Omental fat pad (tissue), 4 donors: ENCODE measurements around the gene ZSWIM5. TPM values are rescaled to one million over a fixed set of nuclear protein-coding genes. Genes with fewer than 3 reads are reported as not detected.
"Not testable (repeated sequence)": the region's sequence is repeated elsewhere in the genome, so short reads cannot be mapped to it uniquely, and the experiment has no call there.

Experiments used
- ATAC-seq: fragments of 150-250 bp; one replicate; pipeline ENCODE4 v1.9.1; 2016; ENCODE audit warnings: mild to moderate bottlenecking, moderate library complexity; ENCODE audit not compliant: low FRiP score
- DNase-seq: peaks from one replicate; pipeline ENCODE4 v3.0.0-alpha.2; 2019; ENCODE audit warnings: low spot score
- CTCF ChIP-seq, 3 donors: fragments of 450-650 bp; IDR thresholded peaks; one replicate each; pipeline ENCODE4 v1.5.1; 2016 to 2017; ENCODE audit warnings: antibody characterized with exemption in 3 of 3, mild to moderate bottlenecking in 3 of 3, moderate library complexity in 2 of 3
- total RNA-seq, 4 donors: library from RNA; depleted of rRNA; stranded (reverse); fragments of >200 nt; gene quantifications; one replicate each; pipeline ENCODE4 v1.1.0, GENCODE V29; 2016

ZSWIM5 gene
- total RNA-seq, 4 donors from 2014 or later, result 0.48 to 1.5 (median 0.88) TPM

GRCh38 chr1:44995467-44996238 lies 210.8 kb downstream of the ZSWIM5 start:
- ATAC-seq (no peak), DNase-seq (no peak)
- no peak for TF ChIP-seq CTCF (IDR thresholded peaks at IDR 0.05)

- ATAC-seq (no peak), DNase-seq (no peak)
- TF ChIP-seq CTCF (IDR thresholded peaks at IDR 0.05), result no peak
Measured at GRCh38 chr1:44994309-44994898, 212.0 kb downstream of the ZSWIM5 start.

- TF ChIP-seq CTCF (IDR thresholded peaks at IDR 0.05), result no peak
- ATAC-seq (no peak), DNase-seq (no peak)
Measured at GRCh38 chr1:44988531-44989156, 217.8 kb downstream of the ZSWIM5 start.

GRCh38 chr1:44985747-44986359 lies 220.6 kb downstream of the ZSWIM5 start:
- no peak for TF ChIP-seq CTCF (IDR thresholded peaks at IDR 0.05)
- ATAC-seq (no peak), DNase-seq (no peak)

GRCh38 chr1:44977372-44977771 lies 229.0 kb downstream of the ZSWIM5 start:
- DNase-seq, ATAC-seq: not testable (repeated sequence)

- no peak for TF ChIP-seq CTCF (IDR thresholded peaks at IDR 0.05)
- ATAC-seq (no peak), DNase-seq (no peak)
Measured at GRCh38 chr1:44976252-44976651, 230.2 kb downstream of the ZSWIM5 start.

GRCh38 chr1:44973645-44974044 lies 232.8 kb downstream of the ZSWIM5 start:
- TF ChIP-seq CTCF (IDR thresholded peaks at IDR 0.05), result no peak
- ATAC-seq, result no peak
- DNase-seq, result no peak
